T-helper 2 cell treated with Interferon-gamma antibody and Interleukin-4, amounts not matched to agents 5 μg/mL and 100 μg/mL, for 36 hours (primary cell): ENCODE data around the gene CDH12.
"Not testable (repeated sequence)": the region's sequence is repeated elsewhere in the genome, so short reads cannot be mapped to it uniquely, and the experiment has no call there.

Source experiments
- DNase-seq: peaks from one replicate; pipeline ENCODE4 v3.0.0; 2021; ENCODE audit warnings: low spot score
- H3K27ac Mint-ChIP-seq: one replicate; pipeline ENCODE4 v1.8.0; 2021; ENCODE audit warnings: mild to moderate bottlenecking, mixed read lengths
- H3K27me3 Mint-ChIP-seq: one replicate; pipeline ENCODE4 v1.8.0; 2021; ENCODE audit warnings: low read depth, mixed read lengths
- H3K36me3 Mint-ChIP-seq: one replicate; pipeline ENCODE4 v1.8.0; 2021; ENCODE audit warnings: low read depth, mixed read lengths
- H3K4me1 Mint-ChIP-seq: one replicate; pipeline ENCODE4 v1.8.0; 2021; ENCODE audit warnings: low read depth, mixed read lengths
- H3K4me3 Mint-ChIP-seq: one replicate; pipeline ENCODE4 v1.8.0; 2022; ENCODE audit warnings: mild to moderate bottlenecking, moderate library complexity, mixed read lengths
- H3K9me3 Mint-ChIP-seq: one replicate; pipeline ENCODE4 v1.8.0; 2021; ENCODE audit warnings: mixed read lengths

Gene CDH12

GRCh38 chr5:22293147-22293546, 560.0 kb downstream of the CDH12 start:
- no peak overlapping the region for H3K4me3 Mint-ChIP-seq
- H3K27ac Mint-ChIP-seq = no peak overlapping the region
- no peaks in the 10 kb centered on the region for H3K4me1 Mint-ChIP-seq
- no peak for DNase-seq
- no peaks in the 10 kb centered on the region for H3K36me3 Mint-ChIP-seq
- H3K9me3 Mint-ChIP-seq = peaks cover 51% of the 10 kb centered on the region
- H3K27me3 Mint-ChIP-seq = no peaks in the 10 kb centered on the region

- Mint-ChIP-seq H3K36me3 (no peaks in the 10 kb centered on the region), H3K9me3 (peaks cover 48% of the 10 kb centered on the region), H3K27me3 (no peaks in the 10 kb centered on the region), H3K27ac (no peak overlapping the region), H3K4me1 (no peaks in the 10 kb centered on the region), H3K4me3 (no peak overlapping the region)
- no peak for DNase-seq
Measured at GRCh38 chr5:22278164-22278563, 575.0 kb downstream of the CDH12 start.

DNA sequence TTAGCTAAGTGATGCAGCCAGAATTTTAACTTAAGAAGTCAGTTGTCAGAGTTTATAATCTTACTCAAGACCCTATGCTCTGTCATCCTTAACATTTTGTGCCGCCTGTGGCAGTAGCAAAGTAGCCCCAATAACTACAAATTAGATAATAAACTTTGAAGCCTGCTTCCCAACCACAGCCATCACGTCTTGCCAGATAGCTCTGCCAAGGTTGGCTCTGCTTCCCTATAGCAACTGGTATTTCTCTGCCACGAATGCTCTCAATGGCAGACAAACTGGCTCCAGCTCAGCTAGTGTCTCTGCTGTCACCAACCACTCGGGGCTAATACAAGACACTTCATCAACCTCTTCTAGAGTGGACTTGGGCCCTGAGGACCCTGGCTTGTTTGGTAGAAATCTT, 576.1 kb downstream of the CDH12 start:
- Mint-ChIP-seq H3K27ac (no peak overlapping the region), H3K9me3 (peaks cover 47% of the 10 kb centered on the region), H3K4me1 (no peaks in the 10 kb centered on the region), H3K27me3 (no peaks in the 10 kb centered on the region), H3K4me3 (no peak overlapping the region), H3K36me3 (no peaks in the 10 kb centered on the region)
- DNase-seq = no peak

DNA sequence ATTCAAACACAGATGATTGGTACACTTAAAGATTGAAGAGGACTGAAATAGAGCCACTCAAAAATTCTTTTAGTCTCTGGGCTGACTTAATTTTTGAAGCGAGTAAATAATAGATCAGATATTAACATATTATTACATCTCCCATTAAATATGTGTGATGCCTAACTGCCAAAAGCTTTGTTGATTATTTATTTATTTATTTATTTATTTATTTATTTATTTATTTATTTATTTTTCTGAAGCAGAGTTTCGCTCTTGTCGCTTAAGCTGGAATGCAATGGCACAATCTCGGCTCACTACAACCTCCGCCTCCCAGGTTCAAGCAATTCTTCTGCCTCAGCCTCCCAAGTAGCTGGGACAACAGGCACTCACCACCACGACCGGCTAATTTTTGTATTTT, 587.3 kb downstream of the CDH12 start:
- H3K4me1 Mint-ChIP-seq, H3K27me3 Mint-ChIP-seq, H3K36me3 Mint-ChIP-seq, DNase-seq, H3K27ac Mint-ChIP-seq, H3K4me3 Mint-ChIP-seq: not testable (repeated sequence)
- peaks cover 20% of the 10 kb centered on the region for H3K9me3 Mint-ChIP-seq

- H3K4me3 Mint-ChIP-seq = no peak overlapping the region
- DNase-seq = no peak
- H3K4me1 Mint-ChIP-seq = no peaks in the 10 kb centered on the region
- peaks cover 20% of the 10 kb centered on the region for H3K9me3 Mint-ChIP-seq
- H3K36me3 Mint-ChIP-seq = no peaks in the 10 kb centered on the region
- H3K27me3 Mint-ChIP-seq = no peaks in the 10 kb centered on the region
- no peak overlapping the region for H3K27ac Mint-ChIP-seq
Measured at GRCh38 chr5:22258139-22258538, 595.0 kb downstream of the CDH12 start.

DNA sequence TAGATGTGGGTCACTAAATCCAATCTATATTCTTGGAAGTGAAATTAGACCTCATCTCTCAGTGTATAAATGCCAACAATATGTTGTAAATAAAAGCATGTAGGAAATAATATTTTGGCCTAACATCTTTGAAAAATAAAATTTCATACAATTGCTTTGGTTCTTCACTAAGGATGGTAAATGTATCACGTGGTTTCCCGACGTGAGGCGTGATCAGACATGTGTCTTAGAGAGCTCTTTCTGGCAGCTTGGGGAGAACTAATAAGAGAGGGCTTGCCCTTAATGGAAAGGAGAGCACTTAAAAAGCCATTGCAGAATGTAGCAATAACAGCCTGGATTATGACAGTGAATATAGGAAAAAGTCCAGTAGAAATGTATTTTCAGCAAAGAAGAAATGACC, 602.6 kb downstream of the CDH12 start:
- Mint-ChIP-seq H3K4me3 (no peak overlapping the region), H3K9me3 (peaks cover 30% of the 10 kb centered on the region), H3K4me1 (no peaks in the 10 kb centered on the region), H3K27me3 (no peaks in the 10 kb centered on the region), H3K27ac (no peak overlapping the region), H3K36me3 (no peaks in the 10 kb centered on the region)
- DNase-seq = no peak

- DNase-seq = no peak
- H3K4me3 Mint-ChIP-seq = no peak overlapping the region
- no peak overlapping the region for H3K27ac Mint-ChIP-seq
- no peaks in the 10 kb centered on the region for H3K4me1 Mint-ChIP-seq
- H3K27me3 Mint-ChIP-seq = no peaks in the 10 kb centered on the region
- peaks cover 37% of the 10 kb centered on the region for H3K9me3 Mint-ChIP-seq
- no peaks in the 10 kb centered on the region for H3K36me3 Mint-ChIP-seq
Measured at GRCh38 chr5:22249209-22249729, 603.9 kb downstream of the CDH12 start.

DNA sequence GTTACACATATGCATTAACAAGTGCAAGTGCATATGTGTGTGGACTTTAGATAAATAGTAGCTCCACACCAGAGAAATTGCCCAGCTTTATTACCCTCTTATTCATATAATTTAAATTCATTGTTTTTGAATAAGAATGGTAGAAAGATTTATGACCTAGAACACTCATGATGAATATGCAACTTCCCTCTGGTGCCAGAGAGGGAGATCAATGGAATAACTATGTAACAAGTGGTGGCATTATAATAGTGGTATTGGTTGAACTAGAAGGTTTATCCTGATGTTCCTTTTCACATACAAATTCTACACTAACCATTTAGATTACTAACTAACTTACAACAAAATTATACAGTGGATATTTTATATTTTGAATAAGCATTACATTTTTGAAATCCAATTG, 607.4 kb downstream of the CDH12 start:
- H3K4me1 Mint-ChIP-seq = no peaks in the 10 kb centered on the region
- no peak overlapping the region for H3K27ac Mint-ChIP-seq
- DNase-seq = no peak
- no peaks in the 10 kb centered on the region for H3K36me3 Mint-ChIP-seq
- no peaks in the 10 kb centered on the region for H3K27me3 Mint-ChIP-seq
- H3K9me3 Mint-ChIP-seq = peaks cover 30% of the 10 kb centered on the region
- H3K4me3 Mint-ChIP-seq = no peak overlapping the region

DNA sequence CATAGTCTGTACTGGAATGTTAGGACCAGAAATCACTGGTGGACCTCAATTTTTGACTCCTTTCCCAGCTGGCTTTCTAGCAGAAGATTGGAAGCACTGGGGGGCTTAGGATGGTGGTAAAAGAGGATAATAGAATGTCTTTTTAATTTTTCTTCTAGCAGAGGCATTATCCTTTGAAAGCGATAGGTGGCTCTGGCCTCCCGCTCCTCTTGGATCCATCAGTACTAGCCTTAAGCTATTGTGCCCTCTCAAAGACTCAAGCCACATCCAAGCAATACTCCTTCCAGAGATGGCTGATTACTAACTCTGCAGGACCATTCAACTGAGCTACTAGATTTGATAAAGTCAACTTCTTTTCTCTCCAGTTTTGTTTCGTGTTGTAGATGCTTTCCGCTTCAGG, 610.6 kb downstream of the CDH12 start:
- Mint-ChIP-seq H3K4me3 (no peak overlapping the region), H3K36me3 (no peaks in the 10 kb centered on the region), H3K4me1 (no peaks in the 10 kb centered on the region), H3K9me3 (peaks cover 30% of the 10 kb centered on the region), H3K27ac (no peak overlapping the region), H3K27me3 (no peaks in the 10 kb centered on the region)
- DNase-seq = no peak

DNA sequence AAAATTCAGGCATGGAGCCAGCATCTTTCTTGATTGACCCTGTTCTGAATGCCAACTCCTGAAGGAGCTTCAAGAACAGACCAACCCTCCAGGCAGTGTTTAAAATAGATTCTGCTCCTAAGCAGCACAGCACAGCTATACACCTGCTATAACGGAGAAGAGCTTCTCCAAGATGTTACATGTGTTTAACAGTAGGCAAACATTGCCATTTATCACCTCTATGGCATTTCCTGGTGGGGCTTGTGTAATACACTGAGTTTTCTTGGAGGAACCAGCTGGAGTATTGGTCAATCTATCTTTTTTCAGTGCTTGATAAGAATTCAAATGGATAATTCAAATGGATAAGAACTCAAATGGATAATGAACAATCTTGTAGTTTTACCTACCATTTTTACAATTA, 615.1 kb downstream of the CDH12 start:
- no peak overlapping the region for H3K4me3 Mint-ChIP-seq
- H3K36me3 Mint-ChIP-seq = no peaks in the 10 kb centered on the region
- no peak for DNase-seq
- H3K27me3 Mint-ChIP-seq = no peaks in the 10 kb centered on the region
- H3K4me1 Mint-ChIP-seq = no peaks in the 10 kb centered on the region
- H3K27ac Mint-ChIP-seq = no peak overlapping the region
- peaks cover 22% of the 10 kb centered on the region for H3K9me3 Mint-ChIP-seq

GRCh38 chr5:22226423-22226822, 626.7 kb downstream of the CDH12 start:
- peaks cover 18% of the 10 kb centered on the region for H3K9me3 Mint-ChIP-seq
- DNase-seq = no peak
- H3K4me3 Mint-ChIP-seq = no peak overlapping the region
- no peaks in the 10 kb centered on the region for H3K36me3 Mint-ChIP-seq
- H3K27me3 Mint-ChIP-seq = no peaks in the 10 kb centered on the region
- no peaks in the 10 kb centered on the region for H3K4me1 Mint-ChIP-seq
- no peak overlapping the region for H3K27ac Mint-ChIP-seq

DNA sequence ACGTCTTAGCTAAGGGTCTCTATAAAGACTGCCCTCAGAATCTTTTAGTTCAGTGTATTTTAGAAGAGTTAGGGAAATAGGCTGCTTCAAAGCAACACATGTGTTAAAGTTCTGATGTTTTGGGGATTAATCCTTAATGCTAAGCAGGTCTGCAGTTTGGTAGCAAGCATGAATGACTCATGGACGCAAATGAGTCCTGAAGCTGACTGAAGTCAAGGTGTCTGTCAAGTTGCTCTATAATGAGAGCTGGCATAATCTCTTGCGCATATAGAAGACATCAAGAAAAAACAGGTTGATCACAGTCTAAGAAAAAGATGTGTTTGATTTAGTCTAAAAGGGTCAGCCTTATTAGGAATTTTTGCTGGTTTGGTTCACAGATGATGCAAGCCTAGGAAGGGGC, 630.1 kb downstream of the CDH12 start:
- H3K9me3 Mint-ChIP-seq = peaks cover 11% of the 10 kb centered on the region
- H3K27me3 Mint-ChIP-seq = no peaks in the 10 kb centered on the region
- H3K36me3 Mint-ChIP-seq = no peaks in the 10 kb centered on the region
- H3K27ac Mint-ChIP-seq = no peak overlapping the region
- no peak overlapping the region for H3K4me3 Mint-ChIP-seq
- DNase-seq = no peak
- H3K4me1 Mint-ChIP-seq = no peaks in the 10 kb centered on the region

DNA sequence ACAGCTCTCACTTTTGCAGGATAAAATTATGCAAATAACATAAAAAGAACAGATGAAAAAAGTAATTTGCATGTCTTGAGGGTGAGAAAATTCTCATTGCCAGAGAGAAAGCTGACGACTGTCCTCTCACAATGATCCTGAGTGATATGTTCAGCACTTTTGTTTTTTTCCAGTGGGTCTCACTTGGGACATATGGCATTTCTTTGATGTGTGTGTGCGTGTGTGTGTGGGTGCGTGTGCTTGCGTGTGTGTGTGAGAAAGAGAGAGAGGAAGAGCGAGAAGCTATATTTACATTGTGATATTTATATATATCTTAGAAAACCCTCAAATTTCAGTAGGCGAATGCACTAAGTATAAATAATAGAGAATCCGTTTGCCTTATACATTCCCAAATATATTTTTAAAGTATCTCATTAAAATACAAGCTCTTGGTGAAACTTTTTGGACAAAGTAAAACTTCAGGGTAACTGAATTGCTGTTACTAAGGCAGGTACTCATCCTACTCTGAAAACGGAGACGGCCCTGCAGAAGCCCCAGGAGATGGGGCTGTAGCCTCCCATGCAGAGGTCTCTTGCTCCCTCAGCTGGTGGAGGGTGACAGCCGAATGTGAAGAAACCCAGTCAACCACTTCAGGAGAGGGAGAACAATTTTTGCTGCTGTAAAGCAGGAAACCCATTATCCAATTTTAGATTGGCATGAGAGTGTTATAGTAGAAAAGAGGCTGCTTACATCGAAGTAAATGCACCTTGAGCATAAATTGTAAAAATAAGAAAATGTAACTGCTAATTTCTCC, 639.2 kb downstream of the CDH12 start:
- not testable (repeated sequence) for H3K27ac Mint-ChIP-seq, H3K36me3 Mint-ChIP-seq, H3K27me3 Mint-ChIP-seq, DNase-seq, H3K4me1 Mint-ChIP-seq, H3K4me3 Mint-ChIP-seq, H3K9me3 Mint-ChIP-seq

GRCh38 chr5:22212254-22212991, 640.7 kb downstream of the CDH12 start:
- not testable (repeated sequence) for H3K36me3 Mint-ChIP-seq, H3K27me3 Mint-ChIP-seq, H3K4me1 Mint-ChIP-seq, H3K9me3 Mint-ChIP-seq, H3K4me3 Mint-ChIP-seq, DNase-seq, H3K27ac Mint-ChIP-seq
